ENCODE data around the gene ASIC2.

The ASIC2 gene

DNA sequence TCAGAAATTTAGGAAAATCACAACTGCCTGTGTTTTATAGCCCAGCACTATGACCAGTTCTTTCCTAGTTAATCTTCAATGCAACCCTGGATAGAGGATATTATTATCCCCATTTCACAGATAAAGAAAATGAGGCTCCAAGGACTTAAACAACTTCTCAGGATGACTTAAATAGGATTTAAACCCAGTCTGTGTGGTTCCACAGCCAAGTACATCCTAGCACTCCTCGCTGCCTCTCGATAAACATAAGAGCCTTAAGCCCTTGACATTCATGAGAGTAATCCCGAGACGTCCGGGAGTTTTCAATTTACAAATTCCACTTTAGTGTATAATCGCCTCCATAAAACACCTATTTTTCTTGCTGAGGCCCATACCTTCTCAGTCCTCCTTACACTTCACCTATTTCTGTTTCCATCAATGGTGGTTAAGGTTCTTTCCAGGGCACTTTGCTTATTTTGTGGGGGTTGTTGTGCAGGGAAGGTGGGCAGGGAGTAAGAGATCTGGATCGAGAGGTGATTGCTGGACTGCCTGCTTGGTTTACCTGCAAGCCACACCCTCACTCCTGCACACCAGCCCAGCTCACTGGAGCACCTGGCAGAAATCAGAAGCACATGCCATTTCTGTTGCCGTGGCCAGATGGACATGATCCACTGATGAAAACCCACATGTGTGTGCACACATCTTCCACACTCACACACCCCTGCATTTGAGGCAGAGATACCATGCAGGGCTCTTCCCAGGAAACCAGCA lies 50.5 kb downstream of the ASIC2 start:
- DNase-seq: peak; percentile 93

DNA sequence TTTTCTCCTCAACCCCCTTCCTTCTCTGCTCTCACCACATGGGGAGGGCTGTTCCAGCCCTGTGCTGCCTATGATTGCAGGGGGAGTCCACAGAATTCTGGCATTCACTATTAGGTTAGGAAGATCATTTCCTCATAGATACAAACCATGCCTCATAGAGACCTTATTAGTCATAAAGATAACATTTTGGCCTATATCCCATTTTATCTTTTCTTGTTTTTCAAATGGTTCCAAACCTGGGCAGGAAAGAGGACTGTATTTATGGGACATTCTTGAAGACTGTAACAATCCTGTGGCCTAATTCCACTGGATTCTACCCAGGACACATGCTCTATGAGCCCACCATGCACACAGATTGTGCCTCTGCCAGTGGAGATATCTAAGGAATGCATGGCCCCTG lies 51.7 kb downstream of the ASIC2 start:
- DNase-seq: no peak

DNA sequence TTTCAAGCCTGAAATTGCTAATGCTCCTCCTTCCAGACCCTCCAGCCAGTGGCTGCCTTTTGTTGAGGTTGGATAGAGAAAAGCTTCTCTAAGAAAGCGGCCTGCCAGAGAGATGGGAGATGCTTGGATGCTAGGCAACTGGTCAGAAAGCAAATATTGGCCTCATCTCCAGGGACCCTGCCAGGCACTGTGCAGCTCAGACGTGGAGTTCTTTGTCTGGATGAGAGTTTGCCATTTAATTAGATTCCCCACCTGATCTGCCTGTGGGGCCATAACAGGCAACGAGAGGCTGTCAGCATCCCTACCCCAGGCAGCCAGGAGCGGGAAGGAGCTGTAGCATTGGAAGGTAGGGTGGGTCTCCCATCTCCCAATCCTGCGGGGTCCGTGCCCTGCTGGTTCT lies 52.7 kb downstream of the ASIC2 start:
- DNase-seq: peak; percentile 48

DNA sequence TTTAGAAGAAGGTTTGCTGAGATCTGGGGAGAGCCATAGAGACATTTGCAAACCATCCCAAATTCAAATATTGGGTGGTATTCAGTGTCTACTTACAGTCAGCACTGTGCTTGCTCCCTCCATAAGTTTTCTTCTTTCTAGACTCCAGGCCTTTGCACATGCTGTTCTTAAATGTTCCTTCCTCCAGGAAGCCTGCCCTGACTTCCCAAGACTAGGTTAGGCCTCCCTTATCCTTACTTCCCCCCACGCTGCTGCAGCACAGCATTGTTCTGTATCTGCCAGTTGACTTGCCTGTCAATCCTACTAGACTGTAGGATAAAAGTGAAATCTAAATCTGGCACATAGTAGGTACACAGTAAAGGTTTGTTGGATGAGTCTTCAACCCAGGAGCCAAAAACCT lies 53.4 kb downstream of the ASIC2 start:
- DNase-seq: no peak

DNA sequence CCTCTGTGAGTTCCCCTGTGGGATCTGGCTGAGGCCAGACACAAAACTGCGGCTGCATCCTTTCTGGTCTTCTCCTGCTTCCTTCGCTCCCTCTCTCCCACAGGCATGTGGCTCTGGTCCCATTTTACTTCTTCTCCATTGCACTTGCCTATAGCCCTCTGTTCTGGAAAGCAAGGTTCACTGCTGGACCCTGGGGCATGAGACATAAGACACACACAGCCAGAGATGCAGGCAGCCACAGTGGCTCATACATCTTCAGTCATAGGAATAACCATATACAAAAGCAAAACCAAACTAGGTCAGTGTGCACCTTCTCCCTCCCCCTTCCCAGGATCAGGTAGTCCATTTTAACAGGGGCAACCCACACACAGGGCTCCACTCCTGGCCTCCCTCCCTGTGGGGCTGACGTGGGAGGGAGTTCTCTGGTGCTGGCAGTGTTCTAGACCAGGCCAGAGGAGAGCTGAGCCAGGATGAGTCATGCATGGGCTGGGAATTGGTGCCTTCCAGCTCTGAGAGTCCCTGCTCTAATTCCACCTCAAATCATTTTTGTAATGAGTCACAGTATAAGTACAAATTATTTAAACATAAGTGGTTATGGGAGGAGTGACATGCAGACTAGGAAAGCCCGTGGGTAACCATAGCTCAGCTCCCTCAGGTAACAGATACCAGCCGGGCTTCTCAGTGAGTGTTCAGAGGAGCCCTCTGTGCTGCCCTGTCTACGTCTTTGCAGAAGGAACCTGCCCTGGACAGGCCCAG lies 58.0 kb downstream of the ASIC2 start:
- DNase-seq: peak; percentile 70

DNA sequence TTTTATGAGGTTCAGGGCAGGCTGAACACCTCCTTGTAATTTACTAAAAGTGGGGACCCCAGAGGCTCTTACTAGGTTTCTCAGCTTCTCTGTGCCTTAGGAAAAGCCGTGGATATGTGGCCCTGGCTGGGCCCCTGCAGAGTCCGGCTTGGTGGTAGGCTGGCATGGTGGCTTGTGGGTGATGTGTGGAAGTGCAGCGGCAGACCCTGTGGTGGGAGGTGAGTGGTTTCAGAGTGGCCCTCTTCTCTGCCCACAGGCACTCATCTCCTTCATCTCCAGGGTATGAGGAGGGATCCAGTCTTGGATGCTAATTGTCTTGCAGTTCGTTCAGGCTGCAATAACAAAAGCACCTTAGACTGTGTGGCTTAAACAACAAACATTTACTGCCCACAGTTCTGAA lies 58.9 kb downstream of the ASIC2 start:
- DNase-seq: no peak

DNA sequence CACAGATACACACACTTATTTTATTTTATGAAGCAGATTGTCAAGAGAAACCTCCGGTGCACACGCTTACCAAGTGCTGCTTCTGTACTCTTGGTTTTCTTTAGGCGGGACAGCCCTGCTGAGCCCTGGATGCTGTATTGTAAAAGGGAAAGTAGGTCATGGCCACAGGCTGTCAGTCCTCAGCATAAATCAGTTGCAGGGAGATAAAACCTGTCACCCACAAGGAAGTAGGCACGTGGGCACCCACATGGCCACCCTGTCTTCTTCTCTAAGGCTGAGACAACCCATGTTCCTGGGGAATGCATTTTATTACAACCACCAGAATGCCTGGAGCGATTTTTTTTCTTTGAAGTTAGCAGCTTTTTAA lies 59.3 kb downstream of the ASIC2 start:
- DNase-seq: no peak

DNA sequence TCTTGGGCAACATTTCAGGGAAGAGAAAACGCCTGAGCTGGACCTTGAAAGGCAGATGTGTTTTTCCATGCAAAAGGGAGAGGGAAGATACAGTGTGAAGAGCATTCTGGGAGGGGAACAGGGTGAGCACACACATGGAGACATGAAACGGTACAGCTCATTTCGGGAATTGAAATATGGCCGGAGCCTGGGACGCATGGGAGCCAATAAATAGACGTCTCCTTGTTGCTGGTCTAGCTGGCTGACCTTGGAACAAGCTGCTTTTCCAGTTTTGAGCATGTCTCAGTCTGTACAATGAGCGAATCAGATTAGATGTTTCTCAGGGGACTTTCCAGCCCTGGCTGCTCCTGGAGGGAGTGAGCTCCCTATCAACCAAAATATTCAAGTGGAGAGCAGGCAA lies 63.6 kb downstream of the ASIC2 start:
- no peak for DNase-seq

DNA sequence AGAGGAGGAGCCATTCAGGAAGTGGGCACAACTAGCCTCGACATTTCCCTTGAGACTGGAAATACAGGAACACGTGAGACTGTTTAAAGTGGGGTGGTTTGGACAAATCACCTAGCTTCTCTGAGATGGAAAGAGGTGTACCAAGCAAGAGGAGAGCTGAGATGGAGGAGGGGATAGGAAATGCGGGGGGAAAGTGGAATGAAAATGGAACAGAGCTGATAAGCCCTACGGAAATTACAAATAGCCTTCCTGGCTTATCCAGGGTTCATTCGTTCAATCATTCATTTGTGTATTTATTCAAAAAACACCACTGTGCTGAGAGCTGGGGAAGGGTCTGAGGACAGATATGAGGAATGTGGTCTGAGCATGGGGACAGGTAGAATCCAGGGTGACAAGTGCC lies 64.1 kb downstream of the ASIC2 start:
- DNase-seq: no peak

DNA sequence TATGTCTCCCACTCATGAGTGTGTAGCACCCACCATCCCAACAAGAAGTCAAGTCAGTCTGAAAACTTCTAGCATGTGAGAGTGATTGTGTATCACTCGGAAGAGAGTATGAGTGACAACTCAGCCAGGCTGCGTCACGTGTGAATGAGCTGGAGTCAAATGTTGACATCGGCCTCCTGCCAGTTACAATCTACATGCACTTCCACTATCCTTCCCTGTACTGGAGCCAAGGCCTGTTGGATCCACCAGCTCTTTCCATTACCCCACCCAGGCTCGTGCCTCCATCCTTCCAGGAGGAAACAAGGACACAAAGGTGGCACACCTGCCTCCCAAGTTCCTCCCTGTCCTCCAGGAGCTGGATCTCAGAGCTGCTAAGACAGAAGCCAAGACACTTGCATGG lies 64.5 kb downstream of the ASIC2 start:
- DNase-seq: no peak

DNA sequence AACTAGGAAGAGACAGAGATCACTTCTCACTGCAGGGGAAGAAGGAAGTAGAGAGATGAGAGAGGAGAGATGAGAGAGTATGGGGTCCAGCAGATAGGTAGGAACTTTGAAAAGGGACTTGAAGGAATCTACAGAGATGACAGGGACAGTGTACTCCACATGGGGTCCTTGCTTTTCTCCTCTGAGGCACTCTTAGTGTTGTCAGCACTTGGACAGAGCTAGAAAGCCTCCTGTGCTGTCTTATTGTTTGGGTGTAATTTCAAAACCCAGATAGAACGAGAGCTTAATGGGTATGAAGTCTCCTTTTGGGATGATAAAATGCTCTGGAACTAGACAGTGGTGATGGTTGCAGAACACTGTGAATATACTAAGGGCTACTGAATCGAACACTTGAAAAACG lies 65.2 kb downstream of the ASIC2 start:
- no peak for DNase-seq

DNA sequence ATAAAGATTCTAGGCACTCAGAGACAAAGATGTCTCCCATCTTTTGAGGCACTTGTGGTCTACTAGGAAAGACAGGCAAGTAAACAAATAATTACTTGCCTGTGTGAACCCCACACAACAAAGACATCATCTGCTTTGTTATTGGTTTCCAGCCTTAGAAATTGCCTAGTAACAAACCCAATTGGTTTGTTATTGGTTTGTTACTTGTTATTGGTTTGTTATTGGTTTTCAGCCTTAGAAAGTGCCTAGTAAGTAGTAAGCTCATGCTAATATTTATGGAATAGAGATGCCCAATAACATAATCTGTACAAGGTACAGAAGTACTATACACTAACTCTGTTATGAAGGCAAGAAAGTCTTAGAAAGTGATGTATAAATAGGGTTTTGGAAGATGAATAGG lies 67.1 kb downstream of the ASIC2 start:
- DNase-seq: no peak

DNA sequence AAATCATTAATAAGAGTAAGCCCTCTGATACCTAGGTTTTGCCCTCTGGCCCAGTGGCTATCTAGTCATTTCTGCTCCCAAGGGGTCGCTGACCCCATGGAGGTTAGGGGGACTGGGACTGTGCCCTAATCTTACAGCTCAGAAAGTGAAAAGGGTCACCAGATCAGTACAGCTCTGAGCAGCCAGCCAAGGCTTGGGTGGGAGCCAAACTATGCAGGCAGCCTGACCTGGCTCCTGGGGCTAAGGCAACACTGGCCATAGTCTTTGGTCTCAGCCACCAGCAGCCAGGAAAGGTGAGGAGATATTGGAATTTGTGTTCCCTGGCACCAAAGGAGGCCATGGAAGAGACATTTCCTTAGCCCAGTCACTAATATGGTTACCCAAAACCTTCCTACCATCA lies 67.6 kb downstream of the ASIC2 start:
- DNase-seq: no peak

DNA sequence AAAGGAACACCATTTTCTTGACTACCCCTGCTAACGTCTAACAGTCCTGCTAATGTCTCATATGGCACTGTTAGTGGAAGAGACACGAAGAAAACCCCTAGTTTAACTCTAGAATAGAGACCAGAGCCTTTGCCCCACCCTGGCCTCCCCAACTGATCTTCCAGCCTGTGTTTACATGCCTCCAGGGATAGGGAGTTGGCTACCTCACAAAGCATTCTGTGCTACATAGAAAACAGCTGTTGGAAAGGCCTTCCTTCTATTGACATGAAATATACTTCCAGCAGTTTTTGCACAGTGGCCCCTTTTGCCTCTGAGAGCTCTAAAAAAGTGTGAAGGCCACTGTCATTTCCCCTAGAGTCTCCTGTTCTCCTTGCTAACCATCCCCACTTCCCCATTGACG lies 73.1 kb downstream of the ASIC2 start:
- DNase-seq: no peak

DNA sequence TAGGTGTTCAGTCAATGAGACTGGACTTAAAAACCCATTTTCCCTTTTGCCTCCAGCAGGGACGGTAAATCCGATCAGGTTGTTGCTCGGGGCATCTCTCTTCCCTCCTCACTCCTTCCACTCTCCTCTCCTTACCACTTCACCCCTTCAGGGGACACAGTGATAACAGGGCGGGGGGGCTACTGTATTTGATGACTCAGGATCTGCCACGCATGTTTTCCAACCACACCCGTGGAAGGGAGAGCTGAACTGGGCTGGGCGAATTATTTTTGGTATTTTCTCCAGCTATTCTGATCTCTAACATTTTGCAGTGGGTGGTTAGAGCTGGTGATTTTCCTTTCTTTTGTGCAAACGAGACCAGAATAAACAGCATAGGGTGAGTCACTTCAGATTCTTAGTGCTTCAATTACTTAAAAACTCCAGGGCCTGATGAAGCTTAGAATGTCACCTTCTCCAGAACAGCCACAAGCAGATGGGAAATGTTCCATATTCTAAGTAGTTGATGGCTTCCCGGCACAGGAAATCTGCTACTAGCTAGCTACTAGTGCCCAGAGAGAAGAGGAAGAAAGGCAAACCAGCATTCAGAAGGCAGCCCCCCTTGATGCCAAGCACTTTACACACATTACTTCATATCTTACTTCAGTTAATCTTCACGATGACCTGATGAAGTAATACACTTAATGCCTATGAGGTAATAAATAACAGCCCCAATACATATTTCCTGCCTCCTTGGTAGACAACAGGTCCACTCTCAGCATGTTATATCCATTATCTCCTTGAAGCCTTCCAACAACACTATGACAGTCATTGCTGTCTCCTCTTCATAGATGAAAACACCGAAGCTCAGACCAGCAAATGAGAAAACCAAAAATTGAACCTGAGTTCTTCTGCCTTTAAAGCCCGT lies 74.1 kb downstream of the ASIC2 start:
- peak; percentile 9 for DNase-seq

DNA sequence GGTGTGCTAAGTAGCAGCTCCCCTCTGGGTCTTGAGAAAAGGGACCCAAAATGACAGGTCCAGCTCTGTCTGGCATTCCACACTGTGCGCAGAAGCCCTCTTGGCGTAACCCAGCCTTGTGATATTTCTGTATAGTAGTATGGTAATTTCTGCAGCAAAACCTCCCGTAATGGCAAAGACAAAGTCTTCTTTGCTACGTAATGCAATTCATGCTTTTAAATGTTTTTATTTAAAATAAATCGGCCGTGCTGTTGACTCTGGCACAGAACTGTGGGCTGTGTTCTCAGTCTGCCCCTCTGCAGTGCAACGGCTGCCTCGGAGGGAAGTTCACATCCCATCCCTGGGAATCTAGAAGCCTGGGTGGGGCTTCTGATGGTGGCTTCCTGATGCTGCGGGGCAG lies 75.2 kb downstream of the ASIC2 start:
- no peak for DNase-seq

DNA sequence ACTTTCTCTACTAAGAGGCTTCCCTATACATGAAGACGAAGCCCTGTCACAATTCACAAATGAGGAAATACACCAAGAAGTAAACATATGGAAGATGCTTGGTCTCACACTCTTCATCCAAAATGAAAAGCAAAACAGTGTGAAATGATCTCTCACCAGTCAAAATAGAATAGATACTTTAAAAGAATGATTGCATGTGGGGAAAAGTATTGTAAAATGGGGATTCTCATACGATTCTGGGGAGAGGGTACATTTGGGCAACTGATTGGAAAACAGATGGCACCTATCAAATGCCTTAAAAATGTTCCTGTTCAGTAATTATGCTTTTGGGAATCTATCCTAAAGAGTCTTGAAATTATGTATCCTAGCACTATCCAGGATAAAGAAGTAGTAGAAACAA lies 78.1 kb downstream of the ASIC2 start:
- no peak for DNase-seq

DNA sequence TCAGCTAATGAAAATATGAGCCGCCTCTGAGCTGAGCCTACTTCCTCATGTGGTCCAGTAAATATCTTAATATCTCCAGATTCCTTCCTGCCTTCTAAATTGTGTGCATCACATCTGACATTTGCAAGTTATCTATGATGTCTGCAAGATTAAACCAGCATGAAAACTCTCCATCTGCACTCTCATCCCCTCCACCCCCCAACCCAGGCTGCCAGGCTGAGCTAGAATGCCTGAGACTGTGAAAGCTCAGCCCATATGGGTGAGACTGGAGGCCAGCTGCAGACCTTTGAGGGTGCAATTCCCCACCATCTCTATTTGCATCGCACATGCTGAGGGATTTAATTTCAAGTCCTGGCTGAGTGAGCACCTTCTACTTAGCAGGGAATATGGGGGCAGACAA lies 82.8 kb downstream of the ASIC2 start:
- no peak for DNase-seq

DNA sequence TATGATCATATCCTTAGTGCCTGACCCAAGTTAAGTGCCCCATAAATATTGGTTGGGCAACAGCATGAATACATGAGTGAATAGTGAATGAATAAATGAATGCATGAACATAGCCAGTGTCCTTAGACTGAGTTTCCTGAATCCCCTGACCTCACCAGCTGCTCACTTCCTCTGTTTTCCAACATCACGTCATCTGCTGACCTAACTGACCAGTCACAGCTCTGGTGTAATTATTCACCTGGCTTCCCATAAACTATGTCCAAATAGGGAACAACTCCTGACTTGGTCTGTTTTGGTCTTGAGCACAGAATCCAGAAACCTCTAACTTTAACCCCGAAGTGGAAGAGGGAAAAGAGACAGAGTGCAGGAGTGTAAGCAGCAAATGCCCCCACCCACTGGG lies 83.4 kb downstream of the ASIC2 start:
- no peak for DNase-seq

DNA sequence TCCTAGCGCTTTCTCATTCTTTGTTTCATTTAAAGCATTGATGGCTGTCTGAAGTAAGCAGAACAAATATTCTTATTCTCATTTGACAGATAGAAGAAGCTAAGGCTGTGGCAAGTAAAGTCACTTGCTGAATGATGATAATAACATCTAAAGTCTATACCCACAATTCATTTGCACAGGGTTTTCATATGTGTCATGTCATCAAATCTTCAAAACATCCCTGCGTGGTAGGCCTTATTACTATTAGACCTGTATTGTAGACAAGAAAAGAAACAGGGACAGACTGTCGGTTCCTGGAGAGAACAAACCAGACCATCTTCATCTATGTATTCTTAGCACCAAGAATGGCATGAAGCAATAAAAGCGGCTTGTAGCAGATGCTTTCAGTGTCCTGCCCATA lies 85.9 kb downstream of the ASIC2 start:
- peak; percentile 30 for DNase-seq

DNA sequence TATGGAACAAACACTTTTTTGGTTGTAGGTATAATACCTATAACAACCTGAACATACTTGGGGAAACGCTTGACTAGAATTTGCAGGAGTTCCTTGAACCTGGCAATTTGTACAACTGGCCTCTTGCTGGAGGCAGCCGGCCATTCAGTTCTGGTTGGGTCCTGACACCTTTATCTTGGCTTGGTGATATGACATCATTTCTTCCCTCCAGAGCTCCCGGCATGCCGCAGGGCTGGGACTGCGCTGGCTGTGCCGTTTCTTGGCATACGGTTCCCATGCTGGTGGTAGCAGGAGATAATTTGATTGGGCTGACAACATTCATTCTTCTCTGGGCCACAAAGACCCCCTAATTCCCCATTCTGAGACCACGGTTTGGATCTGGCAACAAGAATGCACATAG lies 87.5 kb downstream of the ASIC2 start:
- no peak for DNase-seq

DNA sequence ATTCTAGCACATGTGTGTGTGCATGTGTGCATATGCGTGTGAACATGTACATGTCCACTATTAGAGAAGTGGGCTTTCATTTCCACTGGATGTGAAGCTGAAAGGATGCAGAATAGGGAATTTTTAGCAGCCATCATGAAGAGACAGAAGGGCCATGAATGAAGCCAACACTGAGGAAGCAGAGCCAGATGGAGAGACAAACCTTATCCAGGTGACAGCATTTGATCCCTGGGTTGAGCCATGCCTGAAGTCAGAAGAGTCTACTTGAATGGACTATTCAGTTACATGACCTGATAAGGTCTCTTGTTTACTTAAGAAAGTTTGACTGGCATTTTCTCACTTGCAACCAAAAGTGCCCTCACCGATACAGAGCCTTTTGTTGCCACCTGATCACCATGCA lies 88.4 kb downstream of the ASIC2 start:
- no peak for DNase-seq

DNA sequence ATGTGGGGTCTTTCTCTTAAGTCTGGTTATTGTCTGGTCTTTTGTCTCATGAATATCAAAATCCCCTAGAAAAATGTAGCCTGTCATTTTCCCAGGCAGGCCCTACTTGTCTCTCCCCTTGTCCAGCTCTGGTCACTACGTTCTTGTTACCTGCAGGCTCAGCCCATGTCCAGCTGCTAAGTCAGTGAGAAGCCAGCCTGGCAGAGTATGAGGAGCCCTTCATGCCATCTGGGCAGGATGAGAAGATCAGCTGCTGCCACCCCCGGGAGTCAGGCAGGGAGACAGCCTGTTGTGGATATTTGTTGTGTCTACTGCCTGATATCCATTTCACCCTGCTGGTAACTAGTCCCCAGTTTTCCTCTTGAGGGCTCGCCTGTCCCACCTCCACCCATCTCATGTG lies 88.9 kb downstream of the ASIC2 start:
- no peak for DNase-seq
